Epithelial cell of esophagus (primary cell): Measurements from ENCODE around the gene SEMA7A.

Experiments used
- DNase-seq: peaks from one replicate; pipeline ENCODE4 v3.0.0; 2010; ENCODE audit warnings: low read depth
- H3K4me3 ChIP-seq: 2 replicates; pipeline ENCODE4 v1.5.1; 2011; ENCODE audit warnings: mild to moderate bottlenecking, low read length, control low read depth
- TF ChIP-seq, protein P1 (sequence below): IDR thresholded peaks from 2 replicates; pipeline ENCODE4 v1.5.1; 2011; ENCODE audit warnings: low read depth, mild to moderate bottlenecking, low read length, control low read depth, inconsistent platforms; ENCODE audit not compliant: insufficient read depth; ENCODE audit errors: missing control alignments

The SEMA7A gene

DNA sequence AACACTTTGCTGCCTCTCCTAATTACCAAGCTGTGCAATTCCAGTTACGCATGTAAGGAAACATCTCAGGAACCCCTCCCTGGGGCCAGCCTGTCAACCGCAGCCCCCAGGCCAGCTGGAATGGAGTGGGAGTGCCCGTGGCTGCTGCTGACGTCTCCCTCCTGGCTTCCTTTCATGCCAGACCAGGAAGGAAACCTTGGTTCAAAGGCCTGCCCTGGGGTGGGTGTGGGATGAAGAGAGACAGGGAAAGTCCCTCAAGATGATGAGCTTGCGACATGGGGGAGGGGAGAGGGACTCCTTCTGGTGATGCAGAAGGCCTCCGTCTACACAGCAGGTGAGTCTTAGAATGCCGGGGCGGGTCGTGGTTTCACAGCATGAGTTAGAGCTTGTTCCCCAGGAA lies 54.9 kb downstream of the SEMA7A start:
- peak; percentile 84 for DNase-seq
- TF ChIP-seq, protein P1, sequence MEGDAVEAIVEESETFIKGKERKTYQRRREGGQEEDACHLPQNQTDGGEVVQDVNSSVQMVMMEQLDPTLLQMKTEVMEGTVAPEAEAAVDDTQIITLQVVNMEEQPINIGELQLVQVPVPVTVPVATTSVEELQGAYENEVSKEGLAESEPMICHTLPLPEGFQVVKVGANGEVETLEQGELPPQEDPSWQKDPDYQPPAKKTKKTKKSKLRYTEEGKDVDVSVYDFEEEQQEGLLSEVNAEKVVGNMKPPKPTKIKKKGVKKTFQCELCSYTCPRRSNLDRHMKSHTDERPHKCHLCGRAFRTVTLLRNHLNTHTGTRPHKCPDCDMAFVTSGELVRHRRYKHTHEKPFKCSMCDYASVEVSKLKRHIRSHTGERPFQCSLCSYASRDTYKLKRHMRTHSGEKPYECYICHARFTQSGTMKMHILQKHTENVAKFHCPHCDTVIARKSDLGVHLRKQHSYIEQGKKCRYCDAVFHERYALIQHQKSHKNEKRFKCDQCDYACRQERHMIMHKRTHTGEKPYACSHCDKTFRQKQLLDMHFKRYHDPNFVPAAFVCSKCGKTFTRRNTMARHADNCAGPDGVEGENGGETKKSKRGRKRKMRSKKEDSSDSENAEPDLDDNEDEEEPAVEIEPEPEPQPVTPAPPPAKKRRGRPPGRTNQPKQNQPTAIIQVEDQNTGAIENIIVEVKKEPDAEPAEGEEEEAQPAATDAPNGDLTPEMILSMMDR, result no peak
- H3K4me3 ChIP-seq, result no peak overlapping the region

DNA sequence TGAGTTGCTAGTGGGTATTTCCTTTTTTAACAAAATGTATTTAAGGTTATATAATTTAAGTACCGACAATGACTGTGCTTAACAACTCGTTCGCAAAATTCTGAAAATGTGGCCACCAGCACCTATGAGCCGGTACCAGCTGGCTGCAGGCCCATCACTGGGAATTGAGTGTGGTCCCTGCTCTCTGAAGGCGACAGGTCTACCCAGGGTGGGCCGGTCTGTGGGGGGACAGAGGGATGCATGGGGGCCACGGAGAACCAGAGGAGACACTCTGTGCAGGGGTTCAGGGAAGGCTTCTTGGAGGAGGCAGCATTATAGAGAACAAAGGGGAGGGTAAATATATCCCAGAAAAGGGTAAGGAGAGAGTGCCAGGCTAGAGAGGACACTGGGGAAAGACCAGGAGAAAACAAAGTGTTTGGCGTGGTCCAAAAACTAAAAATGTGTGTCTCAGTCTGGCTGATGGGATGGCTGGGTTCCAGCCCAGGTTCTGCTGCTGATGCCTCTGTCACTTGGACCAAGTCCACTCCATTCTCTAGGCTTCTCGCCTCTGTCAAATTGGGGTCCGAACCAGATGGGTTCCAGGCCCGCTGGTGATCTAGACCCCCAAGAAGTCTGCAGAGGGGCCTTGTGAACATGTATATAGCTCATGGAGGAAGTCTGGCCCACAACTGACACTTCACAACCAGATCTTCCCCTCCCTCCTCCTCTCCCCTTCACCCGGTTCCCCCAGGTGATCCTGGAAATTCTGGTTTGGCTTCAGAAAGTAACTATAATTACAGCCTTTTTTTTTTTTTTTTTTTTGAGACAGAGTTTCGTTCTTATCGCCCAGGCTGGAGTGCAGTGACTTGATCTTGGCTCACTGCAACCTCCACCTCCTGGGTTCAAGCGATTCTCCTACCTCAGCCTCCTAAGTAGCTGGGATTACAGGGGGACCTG lies 55.7 kb downstream of the SEMA7A start:
- peak; percentile 45 for DNase-seq
- TF ChIP-seq, protein P1, result no peak
- no peak overlapping the region for H3K4me3 ChIP-seq

DNA sequence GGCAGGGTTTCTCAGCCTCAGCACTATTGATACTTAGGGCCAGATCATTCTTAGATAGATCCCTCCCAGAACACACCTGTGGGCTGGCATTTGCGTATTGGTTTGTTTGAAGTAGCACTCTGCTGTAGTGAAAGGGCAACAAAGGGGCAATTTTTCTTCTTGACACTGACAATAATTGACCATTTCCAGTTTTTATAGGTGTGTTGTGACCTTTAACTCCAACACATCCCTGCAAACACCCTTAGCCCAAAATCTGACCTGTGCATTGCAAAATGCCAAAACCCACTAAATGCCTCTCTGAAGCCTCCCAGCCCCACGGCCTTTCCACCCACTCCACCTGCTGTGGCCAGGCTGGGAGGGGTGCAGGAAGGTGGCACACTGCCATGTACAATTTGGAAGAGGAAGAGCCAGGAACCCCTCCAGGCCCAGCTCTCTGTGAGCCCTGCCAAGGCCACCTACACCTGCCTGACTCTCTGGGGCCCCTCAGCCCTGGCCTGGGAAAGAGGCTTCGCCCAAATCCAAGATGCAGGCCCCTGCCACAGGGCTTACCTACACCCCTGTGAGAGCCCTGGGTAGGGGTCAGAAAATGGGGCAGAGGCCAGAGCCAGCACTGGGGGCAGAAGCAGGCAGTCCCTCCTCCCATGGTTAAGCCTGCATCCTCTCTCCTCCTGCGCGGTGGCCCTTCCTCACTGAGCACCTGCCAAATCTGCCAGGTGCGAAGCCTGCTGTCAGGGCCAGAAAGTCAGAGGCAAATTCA lies 56.8 kb downstream of the SEMA7A start:
- TF ChIP-seq, protein P1, result no peak
- no peak for DNase-seq
- H3K4me3 ChIP-seq, result no peak overlapping the region

- no peak for DNase-seq
- TF ChIP-seq, protein P1, result no peak
- no peak overlapping the region for H3K4me3 ChIP-seq
These were observed 57.5 kb downstream of the SEMA7A start for GRCh38 chr15:74376226-74376625.

DNA sequence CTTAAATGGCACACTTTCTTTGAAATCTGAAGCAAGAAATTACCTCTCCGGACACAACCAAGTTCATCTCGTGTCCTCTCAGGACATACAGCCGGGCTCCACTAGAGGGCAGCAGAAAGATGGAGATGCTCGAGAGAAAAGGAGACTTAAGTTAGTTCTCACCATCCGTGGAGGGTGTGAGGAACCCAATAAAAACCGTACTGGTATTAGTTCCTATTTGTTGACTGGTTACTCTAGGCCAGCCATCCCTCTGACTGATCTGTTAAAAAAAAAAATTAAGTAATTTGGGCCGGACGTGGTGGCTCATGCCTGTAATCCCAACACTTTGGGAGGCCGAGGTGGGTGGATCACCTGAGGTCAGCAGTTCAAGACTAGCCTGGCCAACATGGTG lies 58.5 kb downstream of the SEMA7A start:
- TF ChIP-seq, protein P1, result peak; percentile 95
- DNase-seq, result peak; percentile 87
- no peak overlapping the region for H3K4me3 ChIP-seq

- H3K4me3 ChIP-seq, result peak overlapping the region; percentile 27
- DNase-seq, result no peak
- TF ChIP-seq, protein P1, result peak; percentile 6
These were observed 59.0 kb downstream of the SEMA7A start for GRCh38 chr15:74374648-74375302.
